ENCODE measurements around the gene TNPO1. TPM values are rescaled to one million over a fixed set of nuclear protein-coding genes. Genes with fewer than 3 reads are reported as not detected.

TNPO1 gene
- total RNA-seq, 1 experiment from 2014 or later: 185 TPM

- ChIA-PET POLR2A (ENCODE audit: unreplicated experiment) (interaction anchor here (0.6 kb wide), 1 partner anchor 320 kb away, joined by 4 read pairs; no protein-coding TSS in a partner anchor), CTCF (no interaction called here)
- intact Hi-C loops (cut with micrococcal nuclease; ENCODE audit: unreplicated experiment): no loop called here
- TF ChIP-seq EZH2 (IDR thresholded peaks at IDR 0.05; ENCODE audit: low read depth): no peak
- no peak for TF ChIP-seq CTCF (conservative IDR thresholded peaks at IDR 0.05)
- Histone ChIP-seq H3K27me3 (ENCODE audit: insufficient read depth, low read depth) (no peaks in the 10 kb centered on the region), H3K4me2 (no peak overlapping the region), H4K20me1 (ENCODE audit: insufficient read depth) (no peaks in the 10 kb centered on the region), H2AFZ (no peak overlapping the region), H3F3A (ENCODE audit: insufficient read depth, low read depth) (no peaks in the 10 kb centered on the region), H3K27ac (no peak overlapping the region), H3K79me2 (ENCODE audit: low read depth) (peaks cover 38% of the 10 kb centered on the region), H3K4me3 (no peak overlapping the region), H3K9me2 (ENCODE audit: insufficient read depth) (no peaks in the 10 kb centered on the region; the same call in 1 of the 2 replicates), H3K9me3 (ENCODE audit: insufficient read depth, low read depth) (no peaks in the 10 kb centered on the region), H3K4me1 (replicated peaks; ENCODE audit: insufficient read depth) (no peaks in the 10 kb centered on the region), H3K36me3 (ENCODE audit: low read depth) (0 out of 2 replicates have a peak, but pooled peaks cover 3% of the 10 kb centered on the region)
- BruUV-seq (replicated peaks): no TSS peak
- DNase-seq: no peak
These were observed 19.2 kb downstream of the TNPO1 start for GRCh38 chr5:72835633-72836032.

- Histone ChIP-seq H3F3A (ENCODE audit: insufficient read depth, low read depth) (0 out of 2 replicates have a peak, but pooled peaks cover under 1% of the 10 kb centered on the region), H3K27me3 (ENCODE audit: insufficient read depth, low read depth) (no peaks in the 10 kb centered on the region), H3K4me1 (replicated peaks; ENCODE audit: insufficient read depth) (peaks cover 8% of the 10 kb centered on the region), H2AFZ (no peak overlapping the region), H3K4me3 (no peak overlapping the region), H3K27ac (no peak overlapping the region), H3K4me2 (no peak overlapping the region), H3K36me3 (ENCODE audit: low read depth) (0 out of 2 replicates have a peak, but pooled peaks cover 3% of the 10 kb centered on the region), H4K20me1 (ENCODE audit: insufficient read depth) (no peaks in the 10 kb centered on the region), H3K9me3 (ENCODE audit: insufficient read depth, low read depth) (no peaks in the 10 kb centered on the region), H3K9me2 (ENCODE audit: insufficient read depth) (no peaks in the 10 kb centered on the region; the same call in 1 of the 2 replicates), H3K79me2 (ENCODE audit: low read depth) (peaks cover 37% of the 10 kb centered on the region)
- ChIA-PET CTCF (no interaction called here), POLR2A (ENCODE audit: unreplicated experiment) (no interaction called here)
- intact Hi-C loops (cut with micrococcal nuclease; ENCODE audit: unreplicated experiment): no loop called here
- no peak for DNase-seq
- TF ChIP-seq CTCF (conservative IDR thresholded peaks at IDR 0.05) (no peak), EZH2 (IDR thresholded peaks at IDR 0.05; ENCODE audit: low read depth) (no peak)
- no TSS peak for BruUV-seq (replicated peaks)
These were observed 20.3 kb downstream of the TNPO1 start for GRCh38 chr5:72836810-72837209.

GRCh38 chr5:72837524-72838096 is 21.1 kb downstream of the TNPO1 start:
- Histone ChIP-seq H3K79me2 (ENCODE audit: low read depth) (peaks cover 45% of the 10 kb centered on the region), H3K9me2 (ENCODE audit: insufficient read depth) (no peaks in the 10 kb centered on the region; the same call in 1 of the 2 replicates), H4K20me1 (ENCODE audit: insufficient read depth) (no peaks in the 10 kb centered on the region), H3K4me1 (replicated peaks; ENCODE audit: insufficient read depth) (peaks cover 16% of the 10 kb centered on the region), H3K4me2 (no peak overlapping the region), H2AFZ (no peak overlapping the region), H3K27ac (no peak overlapping the region), H3F3A (ENCODE audit: insufficient read depth, low read depth) (peaks cover 8% of the 10 kb centered on the region), H3K27me3 (ENCODE audit: insufficient read depth, low read depth) (no peaks in the 10 kb centered on the region), H3K9me3 (ENCODE audit: insufficient read depth, low read depth) (no peaks in the 10 kb centered on the region), H3K36me3 (ENCODE audit: low read depth) (0 out of 2 replicates have a peak, but pooled peaks cover 3% of the 10 kb centered on the region), H3K4me3 (no peak overlapping the region)
- BruUV-seq (replicated peaks): no TSS peak
- POLR2A ChIA-PET (ENCODE audit: unreplicated experiment): no interaction called here
- CTCF ChIA-PET: no interaction called here
- intact Hi-C loops (cut with micrococcal nuclease; ENCODE audit: unreplicated experiment): no loop called here
- DNase-seq: no peak
- TF ChIP-seq EZH2 (IDR thresholded peaks at IDR 0.05; ENCODE audit: low read depth) (no peak), CTCF (conservative IDR thresholded peaks at IDR 0.05) (no peak)
